ENCODE results near the gene MNX1.

The MNX1 gene

GRCh38 chr7:157027568-157028198 lies 17.2 kb upstream of the MNX1 start:
- no peak overlapping the region for H3K4me3 ChIP-seq (ENCODE audit: low read depth in 1 of 2, low read length in 2 of 2)
- no peaks in the 10 kb centered on the region for H4K20me1 ChIP-seq (ENCODE audit: insufficient read depth, low read length)
- no peak overlapping the region for H2AFZ ChIP-seq (ENCODE audit: low read depth, low read length)
- peaks cover 8% of the 10 kb centered on the region for H3K27me3 ChIP-seq (ENCODE audit: insufficient read depth, low read length, poor library complexity)
- H3K4me2 ChIP-seq (ENCODE audit: insufficient read depth, low read length), result no peak overlapping the region
- no peaks in the 10 kb centered on the region for H3K79me2 ChIP-seq (ENCODE audit: insufficient read depth, low read length)
- H3K27ac ChIP-seq (ENCODE audit: low read length), result no peak overlapping the region
- TF ChIP-seq CTCF (IDR thresholded peaks at IDR 0.05; ENCODE audit: borderline replicate concordance, extremely low read depth, low read length, poor library complexity, severe bottlenecking) (no peak), EZH2 (IDR thresholded peaks at IDR 0.05; ENCODE audit: borderline replicate concordance, low read depth, low read length, severe bottlenecking) (no peak)
- H3K9ac ChIP-seq (ENCODE audit: low read depth, low read length), result no peak overlapping the region
- DNase-seq, result no peak
- no peaks in the 10 kb centered on the region for H3K4me1 ChIP-seq (ENCODE audit: insufficient read depth, low read length)
- H3K9me3 ChIP-seq (ENCODE audit: insufficient read depth, low read length, severe bottlenecking), result no peaks in the 10 kb centered on the region
- H3K36me3 ChIP-seq (ENCODE audit: insufficient read depth, low read length), result no peaks in the 10 kb centered on the region
- no peak for ATAC-seq (ENCODE audit: insufficient read depth, low read depth)

- ATAC-seq (ENCODE audit: insufficient read depth, low read depth), result no peak
- Histone ChIP-seq H4K20me1 (ENCODE audit: insufficient read depth, low read length) (no peaks in the 10 kb centered on the region), H3K27me3 (ENCODE audit: insufficient read depth, low read length, poor library complexity) (peaks cover 8% of the 10 kb centered on the region)
These were observed 14.3 kb upstream of the MNX1 start for GRCh38 chr7:157024716-157025115.

GRCh38 chr7:157023589-157023905 lies 13.1 kb upstream of the MNX1 start:
- no peak for DNase-seq
- Histone ChIP-seq H3K4me2 (ENCODE audit: insufficient read depth, low read length) (no peak overlapping the region), H3K9me3 (ENCODE audit: insufficient read depth, low read length, severe bottlenecking) (no peaks in the 10 kb centered on the region), H2AFZ (ENCODE audit: low read depth, low read length) (no peak overlapping the region), H3K79me2 (ENCODE audit: insufficient read depth, low read length) (no peaks in the 10 kb centered on the region), H3K9ac (ENCODE audit: low read depth, low read length) (no peak overlapping the region), H3K36me3 (ENCODE audit: insufficient read depth, low read length) (no peaks in the 10 kb centered on the region), H3K27me3 (ENCODE audit: insufficient read depth, low read length, poor library complexity) (peaks cover 8% of the 10 kb centered on the region), H3K4me1 (ENCODE audit: insufficient read depth, low read length) (no peaks in the 10 kb centered on the region), H4K20me1 (ENCODE audit: insufficient read depth, low read length) (no peaks in the 10 kb centered on the region), H3K4me3 (ENCODE audit: low read depth in 1 of 2, low read length in 2 of 2) (no peak overlapping the region), H3K27ac (ENCODE audit: low read length) (no peak overlapping the region)
- TF ChIP-seq CTCF (IDR thresholded peaks at IDR 0.05; ENCODE audit: borderline replicate concordance, extremely low read depth, low read length, poor library complexity, severe bottlenecking) (no peak), EZH2 (IDR thresholded peaks at IDR 0.05; ENCODE audit: borderline replicate concordance, low read depth, low read length, severe bottlenecking) (no peak)
- ATAC-seq (ENCODE audit: insufficient read depth, low read depth), result no peak

More at GRCh38 chr7:157024716-157025115, 14.3 kb upstream of the MNX1 start:
- DNase-seq, result no peak
- Histone ChIP-seq H3K79me2 (ENCODE audit: insufficient read depth, low read length) (no peaks in the 10 kb centered on the region), H2AFZ (ENCODE audit: low read depth, low read length) (no peak overlapping the region), H3K4me1 (ENCODE audit: insufficient read depth, low read length) (no peaks in the 10 kb centered on the region), H3K9ac (ENCODE audit: low read depth, low read length) (no peak overlapping the region), H3K36me3 (ENCODE audit: insufficient read depth, low read length) (no peaks in the 10 kb centered on the region), H3K4me2 (ENCODE audit: insufficient read depth, low read length) (no peak overlapping the region), H3K4me3 (ENCODE audit: low read depth in 1 of 2, low read length in 2 of 2) (no peak overlapping the region), H3K27ac (ENCODE audit: low read length) (no peak overlapping the region), H3K9me3 (ENCODE audit: insufficient read depth, low read length, severe bottlenecking) (no peaks in the 10 kb centered on the region)
- TF ChIP-seq EZH2 (IDR thresholded peaks at IDR 0.05; ENCODE audit: borderline replicate concordance, low read depth, low read length, severe bottlenecking) (no peak), CTCF (IDR thresholded peaks at IDR 0.05; ENCODE audit: borderline replicate concordance, extremely low read depth, low read length, poor library complexity, severe bottlenecking) (no peak)

Measured in DND-41 (cell line).